ENCODE data around the gene RALGAPB. TPM values are rescaled to one million over a fixed set of nuclear protein-coding genes. Genes with fewer than 3 reads are reported as not detected.

The RALGAPB gene
- total RNA-seq, 1 experiment from 2014 or later, result 24.0 TPM

GRCh38 chr20:38454556-38455473 lies 17.8 kb upstream of the RALGAPB start:
- no peak overlapping the region for H3K27ac ChIP-seq (ENCODE audit: low read depth, low read length)
- intact Hi-C loops (cut with micrococcal nuclease), result no loop called here
- ChIA-PET RAD21 (ENCODE audit: low non-redundant PET in 1 of 2, low total read pairs in 2 of 2, uncharacterized antibody in 2 of 2, unreplicated experiment in 2 of 2) (no interaction called here), CTCF (interaction anchor here (1.4 to 1.6 kb wide), 2 partner anchors 9 to 10 kb away, joined by 4 to 7 read pairs; no protein-coding TSS in a partner anchor), POLR2A (no interaction called here)
- no peaks in the 10 kb centered on the region for H3K79me2 ChIP-seq (ENCODE audit: insufficient read depth, low read length)
- H2AFZ ChIP-seq (ENCODE audit: low read depth, low read length, poor library complexity, severe bottlenecking), result no peak overlapping the region
- H3K9me3 ChIP-seq (ENCODE audit: control insufficient read depth in 1 of 2, insufficient read depth in 1 of 2, low read depth in 1 of 2, low read length in 2 of 2), result no peaks in the 10 kb centered on the region
- no peak overlapping the region for H3K4me3 ChIP-seq (replicated peaks in 1 of 2; ENCODE audit: low read depth in 1 of 2, low read length in 2 of 2)
- TF ChIP-seq SP1 (IDR thresholded peaks at IDR 0.05; ENCODE audit: low read depth) (no peak), ZFX (IDR thresholded peaks at IDR 0.05) (no peak), TCF7L2 (IDR thresholded peaks at IDR 0.05; ENCODE audit: borderline replicate concordance, extremely low read depth, insufficient read depth, insufficient read length) (no peak), RAD21 (IDR thresholded peaks at IDR 0.05; ENCODE audit: low read depth) (no peak), POLR2A (IDR thresholded peaks at IDR 0.05; ENCODE audit: borderline replicate concordance, extremely low read depth, insufficient read depth, insufficient read length) (no peak), SRF (IDR thresholded peaks at IDR 0.05; ENCODE audit: low read depth) (no peak), CBX3 (IDR thresholded peaks at IDR 0.05; ENCODE audit: low read depth) (no peak), EZH2 (IDR thresholded peaks at IDR 0.05) (no peak), POLR2AphosphoS5 (IDR thresholded peaks at IDR 0.05; ENCODE audit: low read depth, low read length) (no peak), ZBTB33 (IDR thresholded peaks at IDR 0.05; ENCODE audit: extremely low read depth, insufficient replicate concordance, low read length) (no peak), ELF1 (IDR thresholded peaks at IDR 0.05; ENCODE audit: borderline replicate concordance, low read depth) (no peak), CTCF (IDR thresholded peaks at IDR 0.05 in 2 of 3, conservative IDR thresholded peaks at IDR 0.05 in 1 of 3; ENCODE audit: borderline replicate concordance in 1 of 3, insufficient read depth in 1 of 3, low read depth in 2 of 3, low read length in 2 of 3) (no peak), EGR1 (IDR thresholded peaks at IDR 0.05; ENCODE audit: low read depth) (no peak), JUND (IDR thresholded peaks at IDR 0.05) (no peak), YY1 (IDR thresholded peaks at IDR 0.05; ENCODE audit: extremely low read depth, insufficient replicate concordance, low read depth, low read length) (no peak), CEBPB (IDR thresholded peaks at IDR 0.05; ENCODE audit: low read depth) (no peak), FOSL1 (IDR thresholded peaks at IDR 0.05; ENCODE audit: low read depth) (no peak), ZNF274 (IDR thresholded peaks at IDR 0.05; ENCODE audit: low read depth, low read length) (no peak)
- DNase-seq (ENCODE audit: low read depth, low spot score), result no peak
- peaks cover 0 to 7% of the 10 kb centered on the region in 2 experiments; a peak in 1 of 4 replicates for H3K36me3 ChIP-seq (ENCODE audit: control insufficient read depth in 1 of 2, insufficient read depth in 2 of 2, low read length in 2 of 2)
- H4K20me1 ChIP-seq (ENCODE audit: insufficient read depth), result no peaks in the 10 kb centered on the region
- H3K4me2 ChIP-seq (ENCODE audit: low read length), result no peak overlapping the region
- no peaks in the 10 kb centered on the region for H3K9me2 ChIP-seq (ENCODE audit: insufficient read depth)
- no peaks in the 10 kb centered on the region for H3K27me3 ChIP-seq (ENCODE audit: insufficient read depth, low read length)
- H3K9ac ChIP-seq (ENCODE audit: low read length), result no peak overlapping the region
- ATAC-seq, result no peak
- no TSS peak for BruUV-seq (replicated peaks)
- H3K4me1 ChIP-seq (ENCODE audit: control insufficient read depth in 1 of 2, insufficient read depth in 2 of 2, low read length in 2 of 2), result peaks cover 3 to 34% of the 10 kb centered on the region in 2 experiments

Measured in HCT116 (cell line).